SK-N-SH (cell line): ENCODE measurements around the gene UTS2.

Experiments
- FOXM1 ChIP-seq: IDR thresholded peaks from 2 replicates; pipeline ENCODE4 v1.4.0; 2012; ENCODE audit warnings: low read depth, mild to moderate bottlenecking
- JUND ChIP-seq: IDR thresholded peaks from 2 replicates; pipeline ENCODE4 v1.4.0; 2012
- NRF1 ChIP-seq: IDR thresholded peaks from 2 replicates; pipeline ENCODE4 v1.6.1; 2012; ENCODE audit warnings: low read depth, mild to moderate bottlenecking, low read length
- POLR2AphosphoS5 ChIP-seq: IDR thresholded peaks from 2 replicates; pipeline ENCODE4 v1.6.1; 2012; ENCODE audit warnings: low read depth, low read length
- SMC3 ChIP-seq: IDR thresholded peaks from 2 replicates; pipeline ENCODE4 v1.6.1; 2012; ENCODE audit warnings: low read depth, low read length, improper control_type of control experiment
- TAF1 ChIP-seq: IDR thresholded peaks from 2 replicates; pipeline ENCODE4 v1.6.1; 2012; ENCODE audit warnings: low read depth, mild to moderate bottlenecking, low read length, moderate library complexity, borderline replicate concordance
- TF ChIP-seq, protein P1 (sequence below): fragments of 200-600 bp; sonication (generic); IDR thresholded peaks from 2 replicates; pipeline ENCODE4 v1.6.1; 2017; ENCODE audit warnings: antibody characterized with exemption, mild to moderate bottlenecking, moderate library complexity

DNA sequence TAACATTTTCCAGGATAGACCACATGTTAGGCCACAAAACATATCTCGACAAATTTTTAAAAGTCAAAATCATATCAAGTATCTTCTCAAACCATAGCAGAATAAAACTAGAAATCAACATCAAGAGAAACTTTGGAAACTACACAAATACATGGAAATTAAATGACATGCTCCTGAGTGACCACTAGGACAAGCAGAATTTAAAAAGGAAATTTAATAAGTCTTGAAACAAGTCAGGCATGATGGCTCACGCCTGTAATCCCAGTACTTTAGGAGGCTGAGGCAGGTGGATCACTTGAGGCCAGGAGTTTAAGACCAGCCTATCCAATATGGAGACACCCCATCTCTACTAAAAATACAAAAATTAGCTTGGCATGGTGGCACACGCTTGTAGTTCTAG lies 26.4 kb upstream of the UTS2 start:
- TF ChIP-seq JUND (no peak), SMC3 (no peak), TAF1 (no peak), FOXM1 (no peak), NRF1 (no peak), POLR2AphosphoS5 (no peak)
- TF ChIP-seq, protein P1, sequence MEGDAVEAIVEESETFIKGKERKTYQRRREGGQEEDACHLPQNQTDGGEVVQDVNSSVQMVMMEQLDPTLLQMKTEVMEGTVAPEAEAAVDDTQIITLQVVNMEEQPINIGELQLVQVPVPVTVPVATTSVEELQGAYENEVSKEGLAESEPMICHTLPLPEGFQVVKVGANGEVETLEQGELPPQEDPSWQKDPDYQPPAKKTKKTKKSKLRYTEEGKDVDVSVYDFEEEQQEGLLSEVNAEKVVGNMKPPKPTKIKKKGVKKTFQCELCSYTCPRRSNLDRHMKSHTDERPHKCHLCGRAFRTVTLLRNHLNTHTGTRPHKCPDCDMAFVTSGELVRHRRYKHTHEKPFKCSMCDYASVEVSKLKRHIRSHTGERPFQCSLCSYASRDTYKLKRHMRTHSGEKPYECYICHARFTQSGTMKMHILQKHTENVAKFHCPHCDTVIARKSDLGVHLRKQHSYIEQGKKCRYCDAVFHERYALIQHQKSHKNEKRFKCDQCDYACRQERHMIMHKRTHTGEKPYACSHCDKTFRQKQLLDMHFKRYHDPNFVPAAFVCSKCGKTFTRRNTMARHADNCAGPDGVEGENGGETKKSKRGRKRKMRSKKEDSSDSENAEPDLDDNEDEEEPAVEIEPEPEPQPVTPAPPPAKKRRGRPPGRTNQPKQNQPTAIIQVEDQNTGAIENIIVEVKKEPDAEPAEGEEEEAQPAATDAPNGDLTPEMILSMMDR = no peak; the same call in 1 of the 2 replicates
